GM21381 (cell line): ENCODE measurements around the gene TTC3.

Source experiments
- ATAC-seq: cut with Tn5 transposase; IDR thresholded peaks from one replicate; pipeline ENCODE4 v1.9.1; 2021; ENCODE audit warnings: mild to moderate bottlenecking, moderate library complexity; ENCODE audit not compliant: unreplicated experiment

Gene TTC3

DNA sequence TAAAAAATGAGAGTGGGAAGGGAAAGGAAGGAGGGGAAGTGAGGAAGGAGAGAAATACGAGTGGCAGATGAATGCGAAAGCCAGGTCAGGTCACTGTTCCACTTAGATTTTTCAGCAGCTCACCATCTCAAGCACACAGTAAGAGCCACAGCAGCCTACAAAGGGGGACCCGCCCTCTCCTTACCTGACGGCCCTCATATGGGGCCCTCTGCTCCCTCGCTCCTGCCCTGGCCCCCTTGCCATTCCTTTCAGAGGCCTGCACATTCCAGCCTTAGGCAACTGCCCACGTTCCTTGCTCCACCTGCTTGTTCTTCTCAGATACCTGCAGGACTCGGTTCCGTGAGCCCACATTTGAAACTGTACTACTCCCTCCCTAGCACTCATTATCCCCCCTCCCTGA lies 172.1 kb downstream of the TTC3 start:
- no peak for ATAC-seq

DNA sequence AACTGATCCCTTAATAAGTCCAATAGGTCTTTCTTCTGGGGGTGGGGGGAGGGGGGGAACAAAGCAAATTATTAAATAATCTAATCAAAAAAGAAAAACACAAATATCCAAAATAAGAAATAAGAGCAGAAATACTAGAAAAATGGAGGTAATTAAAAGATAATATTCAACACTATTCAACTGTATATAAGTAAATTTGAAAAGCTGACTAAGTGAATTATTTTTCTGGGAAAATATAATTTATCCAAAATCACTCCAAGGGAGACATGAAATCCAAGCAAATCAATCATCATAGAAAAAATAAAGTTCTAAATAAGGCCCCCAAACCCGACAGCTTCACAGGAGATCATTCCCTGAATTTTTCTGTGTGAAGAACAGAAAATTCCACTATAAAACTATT lies 175.2 kb downstream of the TTC3 start:
- ATAC-seq: no peak

DNA sequence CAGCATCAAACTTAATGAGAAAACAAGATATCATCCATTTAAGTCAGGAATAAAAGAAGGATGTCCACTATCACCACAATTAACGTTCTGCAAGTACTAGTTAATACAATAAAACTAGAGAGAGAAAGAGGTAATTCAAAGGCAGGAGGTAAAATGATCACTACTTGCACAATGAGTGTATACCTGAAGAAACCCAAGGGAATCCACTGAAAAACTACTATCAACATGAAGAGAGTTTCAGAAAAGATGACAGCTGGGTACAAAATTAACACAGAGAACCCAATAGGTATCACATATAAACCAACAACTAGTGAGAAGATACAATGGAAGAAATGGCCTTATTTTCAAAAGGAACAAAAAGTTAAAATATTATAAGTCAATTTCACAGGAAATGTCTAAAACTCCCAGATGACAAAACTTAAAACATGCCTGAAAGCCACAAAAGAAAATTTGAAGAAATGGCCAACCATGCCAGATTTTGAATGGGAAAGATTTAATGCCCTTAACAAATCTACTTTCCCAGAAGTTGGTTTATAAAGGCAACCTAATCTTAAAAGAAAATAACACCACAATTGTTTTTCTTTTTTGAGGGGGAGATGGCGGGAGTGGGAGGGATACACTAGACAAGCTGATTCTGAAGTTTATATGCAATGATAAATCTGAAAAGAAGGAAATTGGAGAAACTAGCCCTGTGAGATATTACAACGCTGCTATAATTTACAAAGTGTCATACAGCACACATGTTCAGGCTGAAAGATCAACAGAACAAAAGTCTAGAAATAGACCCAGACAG lies 176.3 kb downstream of the TTC3 start:
- ATAC-seq: no peak

DNA sequence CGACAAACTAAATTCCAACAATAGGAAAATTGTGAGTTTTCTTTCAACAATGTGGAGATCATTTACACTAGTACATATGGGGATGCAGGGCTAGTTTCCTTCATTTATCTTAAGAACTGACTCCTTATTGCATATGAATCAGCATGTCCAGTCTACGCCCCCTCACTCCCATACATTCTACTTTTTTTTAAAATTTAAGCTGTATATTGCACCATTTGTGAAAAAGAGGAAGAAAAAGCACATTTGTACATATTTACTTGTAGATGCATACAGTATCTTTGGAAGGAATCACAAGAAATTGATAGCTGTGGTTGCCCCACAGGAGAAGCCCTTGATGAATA lies 178.2 kb downstream of the TTC3 start:
- ATAC-seq: no peak
